ENCODE data around the gene TEX22.
"Not testable (repeated sequence)": the region's sequence is repeated elsewhere in the genome, so short reads cannot be mapped to it uniquely, and the experiment has no call there.

Gene TEX22

DNA sequence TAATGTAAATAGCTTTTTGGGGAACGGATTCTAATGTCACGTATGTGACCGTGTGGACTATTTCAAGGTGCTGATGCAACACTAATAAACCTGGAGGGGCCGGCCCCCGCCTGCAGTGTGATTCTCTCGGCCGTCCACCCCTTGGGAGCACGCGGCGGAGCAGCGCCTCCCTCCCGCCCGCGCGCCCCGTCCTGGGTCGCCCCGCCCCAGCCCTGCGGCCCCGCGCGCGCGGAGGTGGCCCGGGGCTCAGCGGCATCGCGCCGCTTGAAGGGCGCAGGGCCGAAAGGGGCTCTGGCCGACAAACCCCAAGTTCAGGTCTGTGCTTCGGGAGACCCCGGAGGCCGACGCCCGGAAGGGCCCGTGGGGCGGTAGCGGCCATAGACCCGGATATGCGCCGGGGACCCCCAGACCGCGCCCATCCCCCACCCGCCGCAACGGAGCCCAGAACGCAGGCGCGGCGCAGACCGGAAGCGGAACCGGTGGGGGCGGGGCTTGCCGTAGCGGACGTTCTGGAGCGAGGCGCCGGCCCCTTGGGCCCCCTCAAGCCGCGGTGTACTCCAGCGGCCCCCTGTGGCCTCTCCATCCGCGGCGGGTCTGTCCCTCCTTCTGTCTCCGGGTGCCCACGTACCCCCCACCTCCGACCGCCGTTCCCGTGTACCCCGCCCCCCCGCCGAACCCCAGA, at the start of gene TEX22:
TSS of gene TEX22 (plus strand) at position 495 of the 682 bp plus-strand sequence. CDS start 803 bp downstream, outside the sequence.
- DNase-seq, result peak; percentile 71

DNA sequence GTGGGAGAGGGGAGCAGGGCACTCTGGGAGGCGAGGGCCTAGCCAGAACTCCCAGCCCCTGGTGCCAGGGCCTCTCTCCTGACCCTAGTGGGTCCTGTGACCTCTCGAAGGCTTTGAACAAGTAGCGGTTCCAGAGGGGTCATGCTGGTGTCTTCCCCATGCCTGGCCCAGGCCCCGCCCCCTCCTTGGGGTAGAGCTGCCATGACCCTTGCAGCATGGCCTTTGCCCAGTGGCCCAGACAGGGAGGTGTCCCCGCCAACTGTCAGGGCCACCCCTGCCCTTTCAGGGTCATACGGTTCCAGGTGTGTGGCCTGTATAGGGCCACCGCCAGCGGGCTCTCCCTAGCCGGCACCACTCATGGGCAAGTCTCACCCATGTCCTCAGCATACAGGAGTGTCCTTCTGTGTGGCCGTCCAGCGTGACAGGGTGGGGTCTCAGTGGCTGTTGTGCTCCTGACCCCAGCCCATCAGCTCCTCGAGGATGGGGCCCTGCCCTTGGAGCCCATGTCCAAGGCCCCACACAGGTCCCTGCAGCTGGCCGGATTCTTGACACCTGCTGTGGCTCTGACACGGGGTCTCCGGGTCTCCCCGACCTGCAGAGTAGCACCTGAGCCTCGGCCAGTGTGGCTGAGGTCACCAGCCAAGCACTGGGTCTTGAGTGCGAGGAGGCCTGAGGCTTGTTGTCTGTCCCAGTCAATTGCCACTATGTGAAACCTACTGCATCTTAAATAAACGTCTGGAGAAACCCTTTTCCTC, 49.2 kb upstream of the TEX22 start:
- DNase-seq, result no peak

GRCh38 chr14:105349992-105350391, 48.3 kb upstream of the TEX22 start:
- no peak for DNase-seq

GRCh38 chr14:105350450-105351244, 47.7 kb upstream of the TEX22 start:
- no peak for DNase-seq

GRCh38 chr14:105351410-105351809, 46.9 kb upstream of the TEX22 start:
- DNase-seq, result no peak

GRCh38 chr14:105351920-105352851, 46.2 kb upstream of the TEX22 start:
- DNase-seq, result peak; percentile 78

DNA sequence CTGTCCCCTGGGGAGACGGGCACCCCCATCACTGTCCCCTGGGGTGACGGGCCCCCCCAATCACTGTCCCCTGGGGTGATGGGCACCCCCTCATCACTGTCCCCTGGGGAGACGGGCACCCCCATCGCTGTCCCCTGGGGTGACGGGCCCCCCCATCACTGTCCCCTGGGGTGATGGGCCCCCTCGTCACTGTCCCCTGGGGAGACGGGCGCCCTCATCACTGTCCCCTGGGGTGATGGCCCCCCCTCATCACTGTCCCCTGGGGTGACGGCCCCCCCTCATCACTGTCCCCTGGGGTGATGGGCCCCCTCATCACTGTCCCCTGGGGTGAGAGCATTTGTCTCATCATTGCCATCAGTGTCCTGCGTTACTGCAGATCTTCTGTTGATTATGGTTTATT, 45.2 kb upstream of the TEX22 start:
- no peak for DNase-seq

DNA sequence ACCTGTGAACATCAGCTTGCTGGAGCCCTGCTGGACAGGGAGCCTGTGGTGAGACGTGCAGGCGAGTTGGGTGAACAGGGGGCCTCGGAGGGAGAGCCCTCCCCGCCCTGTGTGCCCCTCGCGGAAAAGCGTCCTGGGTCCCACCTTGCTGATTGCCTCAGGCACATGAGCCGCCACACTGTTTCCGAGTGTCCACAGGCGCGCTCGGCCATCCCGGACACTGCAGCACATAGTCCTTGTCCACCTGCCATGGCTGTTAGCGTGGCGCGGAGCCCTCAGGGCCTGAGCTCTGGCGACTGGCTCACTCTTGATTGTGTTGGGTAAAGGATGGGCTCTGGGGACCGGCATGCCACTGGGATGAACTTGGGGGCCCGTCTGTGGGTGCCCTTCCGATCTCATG, 43.8 kb upstream of the TEX22 start:
- DNase-seq, result no peak

GRCh38 chr14:105355049-105355575, 43.2 kb upstream of the TEX22 start:
- DNase-seq, result no peak

- DNase-seq, result no peak
These were observed 42.3 kb upstream of the TEX22 start for GRCh38 chr14:105355850-105356604.

- DNase-seq, result no peak
These were observed 41.4 kb upstream of the TEX22 start for GRCh38 chr14:105356927-105357326.

GRCh38 chr14:105357626-105358025, 40.7 kb upstream of the TEX22 start:
- no peak for DNase-seq

GRCh38 chr14:105358140-105358846, 40.0 kb upstream of the TEX22 start:
- no peak for DNase-seq

- no peak for DNase-seq
These were observed 39.4 kb upstream of the TEX22 start for GRCh38 chr14:105358943-105359342.

- not testable (repeated sequence) for DNase-seq
These were observed 36.9 kb upstream of the TEX22 start for GRCh38 chr14:105361412-105361811.

GRCh38 chr14:105363847-105364708, 34.3 kb upstream of the TEX22 start:
- peak; percentile 55 for DNase-seq

GRCh38 chr14:105365101-105365500, 33.2 kb upstream of the TEX22 start:
- DNase-seq, result no peak

- no peak for DNase-seq
These were observed 32.7 kb upstream of the TEX22 start for GRCh38 chr14:105365681-105366080.

DNA sequence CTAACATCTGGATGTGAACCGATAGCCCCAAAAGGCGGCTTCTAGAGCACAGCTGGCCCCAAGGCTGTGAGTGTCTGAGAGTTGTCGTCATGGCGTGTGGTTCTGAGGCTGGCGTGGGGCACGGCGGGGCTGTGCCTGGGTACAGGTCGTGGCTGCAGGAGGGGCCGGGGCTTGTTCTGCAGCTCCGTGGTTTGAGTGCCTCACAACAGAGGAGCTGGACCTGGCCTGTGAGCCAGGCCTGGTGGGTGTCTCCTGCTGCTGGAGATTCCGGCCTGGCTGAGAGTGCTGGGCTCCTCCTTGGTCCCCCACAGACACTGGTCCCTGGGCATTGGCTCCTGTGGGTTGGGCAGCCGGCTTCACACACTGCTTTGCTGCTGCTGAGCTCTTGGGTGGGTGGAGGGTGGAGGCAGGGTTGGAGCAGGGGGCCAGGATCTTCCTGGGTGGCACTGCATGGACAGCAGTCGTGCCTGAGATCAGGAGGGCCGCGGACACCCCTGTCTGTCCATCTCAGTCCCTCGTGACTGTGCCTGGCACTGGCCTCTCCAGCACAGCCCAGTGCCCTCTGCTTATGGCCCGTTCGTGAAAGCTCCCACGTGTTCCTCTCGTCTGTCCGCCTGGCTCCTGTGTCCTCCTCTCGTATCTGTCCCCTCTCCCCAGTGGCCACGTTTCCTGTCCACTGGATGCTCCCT, 31.8 kb upstream of the TEX22 start:
- DNase-seq, result no peak

All from NCI-H226 (cell line).